HG02852 (cell line): ENCODE measurements around the gene SMAD2.
A peak's percentile ranks its signal among the peaks of the same experiment; 100 is the strongest.

Experiments used
- ATAC-seq: cut with Tn5 transposase; IDR thresholded peaks from one replicate; pipeline ENCODE4 v1.9.1; 2021; ENCODE audit warnings: mild to moderate bottlenecking, moderate library complexity; ENCODE audit not compliant: unreplicated experiment

The SMAD2 gene

GRCh38 chr18:47932190-47932589 lies 1.7 kb upstream of the SMAD2 start:
- ATAC-seq = no peak

- ATAC-seq = no peak
Observed at GRCh38 chr18:47931718-47932103, 1.3 kb upstream of the SMAD2 start.

GRCh38 chr18:47930931-47931717 lies 665 bp upstream of the SMAD2 start:
- peak; percentile 82 for ATAC-seq

- ATAC-seq = peak; percentile 0
Observed at GRCh38 chr18:47929681-47930198, 719 bp downstream of the SMAD2 start.

GRCh38 chr18:47928466-47928865 lies 2.0 kb downstream of the SMAD2 start:
- ATAC-seq = no peak

- ATAC-seq = no peak
Observed at GRCh38 chr18:47926101-47926850, 4.2 kb downstream of the SMAD2 start.

GRCh38 chr18:47919916-47920315 lies 10.5 kb downstream of the SMAD2 start:
- no peak for ATAC-seq

GRCh38 chr18:47917923-47918610 lies 12.4 kb downstream of the SMAD2 start:
- peak; percentile 72 for ATAC-seq

GRCh38 chr18:47915930-47916329 lies 14.5 kb downstream of the SMAD2 start:
- no peak for ATAC-seq

GRCh38 chr18:47915229-47915628 lies 15.2 kb downstream of the SMAD2 start:
- no peak for ATAC-seq

GRCh38 chr18:47912794-47913585 lies 17.5 kb downstream of the SMAD2 start:
- no peak for ATAC-seq

- ATAC-seq = no peak
Observed at GRCh38 chr18:47912343-47912742, 18.1 kb downstream of the SMAD2 start.

- ATAC-seq = no peak
Observed at GRCh38 chr18:47911877-47912276, 18.6 kb downstream of the SMAD2 start.

GRCh38 chr18:47909484-47909883 lies 21.0 kb downstream of the SMAD2 start:
- no peak for ATAC-seq

GRCh38 chr18:47908592-47908991 lies 21.9 kb downstream of the SMAD2 start:
- ATAC-seq = no peak

- ATAC-seq = no peak
Observed at GRCh38 chr18:47906408-47906807, 24.1 kb downstream of the SMAD2 start.

GRCh38 chr18:47903809-47904208 lies 26.6 kb downstream of the SMAD2 start:
- ATAC-seq = no peak

- ATAC-seq = peak; percentile 95
Observed at GRCh38 chr18:47901624-47902362, 28.7 kb downstream of the SMAD2 start.

GRCh38 chr18:47899107-47899840 lies 31.2 kb downstream of the SMAD2 start:
- ATAC-seq = no peak
